Measurements from ENCODE around the gene APBB3. TPM values are rescaled to one million over a fixed set of nuclear protein-coding genes. Genes with fewer than 3 reads are reported as not detected.

The APBB3 gene
- polyA plus RNA-seq, 1 donor from 2014 or later = 131 TPM

- H3K9ac ChIP-seq (ENCODE audit: low read length) = no peak overlapping the region
- no peak overlapping the region for H3K4me3 ChIP-seq (ENCODE audit: low read length)
- no peak overlapping the region for H3K27ac ChIP-seq (ENCODE audit: low read length)
- H3F3A ChIP-seq (ENCODE audit: insufficient read depth, low read length, poor library complexity, severe bottlenecking) = no peaks in the 10 kb centered on the region
- H3K27me3 ChIP-seq (ENCODE audit: insufficient read depth, low read depth, low read length) = no peaks in the 10 kb centered on the region
- no peak overlapping the region for H3K4me2 ChIP-seq (ENCODE audit: low read length)
- no peaks in the 10 kb centered on the region for H3K79me2 ChIP-seq (replicated peaks; ENCODE audit: insufficient read depth, low read length)
- H3K36me3 ChIP-seq (ENCODE audit: insufficient read depth, low read length) = no peaks in the 10 kb centered on the region
- no peak for TF ChIP-seq POLR2AphosphoS5 (IDR thresholded peaks at IDR 0.05)
- no peak for TF ChIP-seq TAF1 (IDR thresholded peaks at IDR 0.05; ENCODE audit: low read depth)
- no peak for TF ChIP-seq SMC3 (conservative IDR thresholded peaks at IDR 0.05; ENCODE audit: poor library complexity)
- TF ChIP-seq EZH2 (IDR thresholded peaks at IDR 0.05; ENCODE audit: borderline replicate concordance, insufficient read depth, low read length, poor library complexity, severe bottlenecking) = no peak
- TF ChIP-seq MXI1 (conservative IDR thresholded peaks at IDR 0.05; ENCODE audit: poor library complexity, severe bottlenecking) = no peak
- no peak for TF ChIP-seq REST (IDR thresholded peaks at IDR 0.05; ENCODE audit: borderline replicate concordance)
- TF ChIP-seq EP300 (conservative IDR thresholded peaks at IDR 0.05; ENCODE audit: poor library complexity, severe bottlenecking) = no peak
- TF ChIP-seq, protein P1, sequence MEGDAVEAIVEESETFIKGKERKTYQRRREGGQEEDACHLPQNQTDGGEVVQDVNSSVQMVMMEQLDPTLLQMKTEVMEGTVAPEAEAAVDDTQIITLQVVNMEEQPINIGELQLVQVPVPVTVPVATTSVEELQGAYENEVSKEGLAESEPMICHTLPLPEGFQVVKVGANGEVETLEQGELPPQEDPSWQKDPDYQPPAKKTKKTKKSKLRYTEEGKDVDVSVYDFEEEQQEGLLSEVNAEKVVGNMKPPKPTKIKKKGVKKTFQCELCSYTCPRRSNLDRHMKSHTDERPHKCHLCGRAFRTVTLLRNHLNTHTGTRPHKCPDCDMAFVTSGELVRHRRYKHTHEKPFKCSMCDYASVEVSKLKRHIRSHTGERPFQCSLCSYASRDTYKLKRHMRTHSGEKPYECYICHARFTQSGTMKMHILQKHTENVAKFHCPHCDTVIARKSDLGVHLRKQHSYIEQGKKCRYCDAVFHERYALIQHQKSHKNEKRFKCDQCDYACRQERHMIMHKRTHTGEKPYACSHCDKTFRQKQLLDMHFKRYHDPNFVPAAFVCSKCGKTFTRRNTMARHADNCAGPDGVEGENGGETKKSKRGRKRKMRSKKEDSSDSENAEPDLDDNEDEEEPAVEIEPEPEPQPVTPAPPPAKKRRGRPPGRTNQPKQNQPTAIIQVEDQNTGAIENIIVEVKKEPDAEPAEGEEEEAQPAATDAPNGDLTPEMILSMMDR (IDR thresholded peaks at IDR 0.05; ENCODE audit: poor library complexity, severe bottlenecking) = no peak
- TF ChIP-seq RAD21 (conservative IDR thresholded peaks at IDR 0.05) = no peak
- no peaks in the 10 kb centered on the region for H4K20me1 ChIP-seq (ENCODE audit: insufficient read depth)
- H2AFZ ChIP-seq (ENCODE audit: low read depth, low read length) = no peak overlapping the region
- no peaks in the 10 kb centered on the region for H3K9me2 ChIP-seq (ENCODE audit: insufficient read depth, low read length)
- H3K9me3 ChIP-seq (ENCODE audit: low read length) = no peaks in the 10 kb centered on the region
These were observed 31.9 kb upstream of the APBB3 start for GRCh38 chr5:140596321-140596741.

DNA sequence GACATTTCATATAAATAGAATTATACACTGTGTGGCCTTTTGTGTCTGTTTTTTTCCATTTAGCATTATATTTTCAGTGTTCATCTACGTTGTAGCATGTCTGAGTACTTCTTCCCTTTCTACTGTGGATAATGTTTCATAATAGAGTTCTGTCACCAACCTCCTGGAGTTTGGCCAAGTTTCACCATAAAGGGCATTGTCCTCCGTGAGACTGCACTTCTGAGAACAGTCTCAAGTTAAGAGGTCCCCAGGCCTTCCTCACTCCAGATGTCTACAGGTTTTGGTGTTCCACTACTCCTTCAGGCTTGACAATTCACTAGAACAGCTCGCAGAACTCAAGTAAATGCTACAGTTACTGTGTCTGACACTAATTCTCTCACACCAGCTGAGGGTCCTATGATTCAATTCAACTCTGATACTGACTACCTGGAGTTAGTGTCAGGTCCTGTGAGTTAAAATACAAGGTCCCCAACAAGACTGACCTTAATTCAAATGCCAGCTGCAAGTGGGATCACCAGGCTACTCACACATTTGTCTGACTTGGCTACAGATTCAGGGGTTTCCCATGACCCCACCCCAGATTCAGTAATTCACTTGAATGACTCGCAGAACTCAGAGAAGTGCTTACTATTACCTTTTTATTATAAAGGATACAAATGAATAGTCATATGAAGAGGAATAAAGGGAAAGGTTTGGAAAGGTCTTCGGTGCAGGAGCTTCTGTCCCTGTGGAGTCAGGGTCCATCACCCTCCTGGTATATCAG, 31.3 kb upstream of the APBB3 start:
- Histone ChIP-seq H3K4me2 (ENCODE audit: low read length) (no peak overlapping the region), H3K4me3 (ENCODE audit: low read length) (no peak overlapping the region), H3F3A (ENCODE audit: insufficient read depth, low read length, poor library complexity, severe bottlenecking) (no peaks in the 10 kb centered on the region), H2AFZ (ENCODE audit: low read depth, low read length) (no peak overlapping the region), H3K27me3 (ENCODE audit: insufficient read depth, low read depth, low read length) (no peaks in the 10 kb centered on the region), H3K79me2 (replicated peaks; ENCODE audit: insufficient read depth, low read length) (no peaks in the 10 kb centered on the region), H3K36me3 (ENCODE audit: insufficient read depth, low read length) (no peaks in the 10 kb centered on the region), H3K27ac (ENCODE audit: low read length) (no peak overlapping the region), H3K9ac (ENCODE audit: low read length) (no peak overlapping the region), H4K20me1 (ENCODE audit: insufficient read depth) (no peaks in the 10 kb centered on the region), H3K9me3 (ENCODE audit: low read length) (no peaks in the 10 kb centered on the region), H3K9me2 (ENCODE audit: insufficient read depth, low read length) (no peaks in the 10 kb centered on the region)
- TF ChIP-seq SMC3 (conservative IDR thresholded peaks at IDR 0.05; ENCODE audit: poor library complexity) (no peak), RAD21 (conservative IDR thresholded peaks at IDR 0.05) (no peak), MXI1 (conservative IDR thresholded peaks at IDR 0.05; ENCODE audit: poor library complexity, severe bottlenecking) (no peak), REST (IDR thresholded peaks at IDR 0.05; ENCODE audit: borderline replicate concordance) (no peak), EP300 (conservative IDR thresholded peaks at IDR 0.05; ENCODE audit: poor library complexity, severe bottlenecking) (no peak), POLR2AphosphoS5 (IDR thresholded peaks at IDR 0.05) (no peak), TAF1 (IDR thresholded peaks at IDR 0.05; ENCODE audit: low read depth) (no peak)
- TF ChIP-seq, protein P1 (IDR thresholded peaks at IDR 0.05; ENCODE audit: poor library complexity, severe bottlenecking) = no peak

All from neural cell (in vitro differentiated cells).